ENCODE data around the gene ZBTB14.

ZBTB14 gene

DNA sequence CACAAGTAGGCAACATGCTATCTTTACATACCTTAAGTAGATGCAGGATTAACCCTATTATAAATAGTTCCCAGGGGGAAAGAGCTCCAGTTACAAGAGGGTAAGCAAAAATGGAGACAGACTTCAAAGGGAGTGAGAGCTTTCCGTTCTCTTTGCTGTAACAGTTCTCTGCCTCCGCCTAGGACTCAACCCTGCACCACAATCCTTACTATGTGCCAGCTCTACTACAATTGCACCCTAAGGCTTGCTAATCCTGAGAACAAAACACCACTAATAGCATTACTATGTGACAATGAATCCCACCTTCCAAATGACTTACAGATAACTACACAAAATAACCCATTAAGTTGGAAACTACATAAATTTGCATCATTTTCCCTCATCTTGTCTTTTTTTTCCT lies 7.7 kb downstream of the ZBTB14 start:
- DNase-seq, result no peak

DNA sequence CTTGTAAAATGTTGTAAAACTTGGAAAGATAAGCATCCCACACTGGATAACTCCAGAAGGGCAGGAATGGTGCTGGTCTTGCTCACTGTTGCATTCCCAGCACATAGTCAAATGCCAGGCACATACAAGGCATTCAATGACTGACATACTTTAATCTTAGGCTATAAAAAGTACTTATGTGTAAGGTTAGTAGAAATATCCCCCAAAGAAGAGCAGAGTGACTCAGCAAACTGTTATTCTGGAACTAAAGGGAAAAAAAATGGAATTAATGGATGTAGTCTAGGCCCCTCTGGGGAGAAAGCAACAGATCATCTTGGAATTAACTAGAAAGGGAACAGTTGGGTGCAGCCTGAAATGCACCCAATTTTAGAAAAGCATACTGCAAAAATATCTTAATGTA lies 9.0 kb downstream of the ZBTB14 start:
- no peak for DNase-seq

DNA sequence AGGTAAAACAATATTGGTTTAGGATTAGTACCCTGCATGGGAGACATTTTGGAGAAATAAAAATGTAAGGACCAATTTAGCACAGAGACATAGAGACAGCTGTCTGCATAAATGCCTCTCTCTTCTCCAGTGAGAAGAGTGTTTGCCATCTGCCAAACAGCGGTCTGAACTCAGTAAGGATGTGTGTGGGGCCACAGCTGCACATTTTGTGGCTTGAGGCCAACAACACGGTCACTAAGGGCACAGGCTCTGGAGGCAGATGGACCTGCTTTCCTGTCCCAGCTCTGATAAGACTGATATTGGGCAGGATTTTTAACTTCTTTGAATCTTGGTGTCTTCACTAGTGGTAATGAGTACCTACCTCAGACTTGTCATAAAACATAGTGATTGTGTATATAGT lies 10.2 kb downstream of the ZBTB14 start:
- DNase-seq, result no peak

DNA sequence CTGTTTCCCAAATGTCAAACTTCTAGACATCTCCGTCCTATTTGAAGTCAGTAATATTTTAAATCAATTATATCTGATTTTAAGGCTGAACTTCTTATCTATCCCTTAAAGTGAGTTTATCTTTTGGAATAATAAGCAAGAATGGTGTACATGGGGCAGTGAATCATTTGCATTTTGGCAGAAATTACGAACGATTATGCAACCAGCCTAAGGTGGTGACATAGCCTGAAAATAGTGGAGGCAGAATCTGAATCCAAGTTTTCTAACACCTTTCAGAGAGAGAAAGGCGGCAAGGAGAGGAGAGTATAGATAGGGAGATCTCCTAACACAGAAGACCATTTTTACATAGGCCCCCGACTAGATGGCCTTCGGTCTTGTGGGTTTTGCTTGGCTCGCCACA lies 10.7 kb downstream of the ZBTB14 start:
- DNase-seq, result no peak

DNA sequence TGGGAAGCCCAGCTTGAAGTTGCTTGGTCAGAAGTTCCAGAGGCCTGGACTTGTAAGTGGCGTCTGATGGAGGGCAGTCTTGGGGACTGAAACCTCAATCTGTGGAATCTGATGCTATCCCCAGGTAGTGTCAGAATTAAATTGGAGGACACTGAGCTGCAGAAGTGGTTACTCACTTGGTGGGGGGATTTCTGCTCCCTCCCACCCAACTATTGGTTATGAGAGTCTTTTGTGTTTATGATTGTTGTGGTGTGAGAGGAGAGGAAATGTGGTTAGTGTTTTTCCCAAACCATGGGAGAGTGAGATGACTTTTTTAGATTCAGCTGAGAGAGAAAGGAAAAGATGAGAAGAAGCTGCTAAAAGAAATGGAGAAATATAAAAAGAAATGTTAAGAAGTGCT lies 12.8 kb downstream of the ZBTB14 start:
- no peak for DNase-seq

DNA sequence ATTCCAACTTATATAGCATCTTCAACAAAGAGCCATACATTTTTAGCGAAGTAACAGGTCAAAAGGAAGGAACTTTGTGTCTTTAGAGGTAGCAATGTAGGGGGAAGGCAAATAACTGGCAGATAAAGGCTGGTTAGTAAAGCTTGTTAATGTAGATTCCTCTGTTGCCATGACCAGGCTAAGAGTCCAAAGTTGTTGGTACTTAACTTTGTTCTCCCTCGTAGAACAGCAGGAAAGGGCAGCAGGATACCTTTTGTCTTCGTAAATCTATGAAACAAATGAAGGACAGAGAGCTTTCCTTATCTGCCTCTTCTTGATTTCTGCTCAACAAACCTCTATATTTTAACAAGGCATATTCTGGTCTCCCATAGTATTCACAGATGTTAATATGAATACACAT lies 18.6 kb downstream of the ZBTB14 start:
- no peak for DNase-seq

DNA sequence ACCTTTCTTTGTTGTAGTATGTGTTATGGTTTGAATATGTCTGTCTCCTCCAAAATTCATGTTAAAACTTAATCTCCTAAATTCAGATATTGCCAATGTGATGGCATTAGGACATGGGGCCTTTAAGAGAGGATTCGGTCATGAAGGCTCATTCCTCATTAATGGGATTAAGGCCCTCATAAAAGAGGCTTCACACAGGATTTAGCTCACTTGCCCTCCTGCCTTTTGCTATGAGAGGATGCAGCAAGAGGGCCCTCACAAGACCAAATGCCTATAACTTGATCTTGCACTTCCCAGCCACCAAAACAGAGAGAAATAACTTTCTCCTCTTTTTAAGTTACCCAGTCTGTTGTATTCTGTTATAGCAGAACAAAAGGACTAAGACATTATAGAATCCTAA lies 19.7 kb downstream of the ZBTB14 start:
- DNase-seq, result no peak

DNA sequence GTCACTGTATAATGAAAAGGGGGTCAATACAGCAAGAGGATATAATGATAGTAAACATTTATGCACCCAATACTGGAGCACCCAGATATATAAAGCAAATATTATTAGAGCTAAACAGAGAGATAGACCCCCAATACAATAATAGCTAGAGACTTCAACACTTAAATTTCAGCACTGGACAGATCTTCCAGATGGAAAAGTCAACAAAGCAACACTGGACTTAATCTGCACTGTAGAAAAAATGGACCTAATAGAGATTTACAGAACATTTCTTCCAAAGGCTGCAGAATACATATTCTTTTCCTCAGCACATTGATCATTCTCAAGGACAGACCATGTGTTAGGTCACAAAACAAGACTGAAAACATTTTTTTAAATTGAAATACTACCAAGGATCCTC lies 26.7 kb downstream of the ZBTB14 start:
- DNase-seq, result no peak

DNA sequence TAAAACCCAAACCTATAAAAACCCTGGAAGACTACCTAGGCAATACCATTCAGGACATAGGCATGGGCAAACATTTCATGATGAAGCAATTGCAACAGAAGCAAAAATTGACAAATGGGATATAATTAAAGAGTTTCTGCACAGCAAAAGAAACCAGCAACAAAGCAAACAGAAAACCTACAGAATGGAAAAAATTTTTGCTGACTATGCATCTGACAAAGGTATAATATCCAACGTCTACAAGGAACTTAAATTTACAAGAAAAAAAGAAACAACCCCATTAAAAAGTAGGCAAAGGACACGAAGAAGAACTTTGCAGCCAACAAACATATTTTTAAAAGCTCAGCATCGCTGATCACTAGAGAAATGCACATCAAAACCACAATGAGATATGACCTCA lies 28.8 kb downstream of the ZBTB14 start:
- no peak for DNase-seq

DNA sequence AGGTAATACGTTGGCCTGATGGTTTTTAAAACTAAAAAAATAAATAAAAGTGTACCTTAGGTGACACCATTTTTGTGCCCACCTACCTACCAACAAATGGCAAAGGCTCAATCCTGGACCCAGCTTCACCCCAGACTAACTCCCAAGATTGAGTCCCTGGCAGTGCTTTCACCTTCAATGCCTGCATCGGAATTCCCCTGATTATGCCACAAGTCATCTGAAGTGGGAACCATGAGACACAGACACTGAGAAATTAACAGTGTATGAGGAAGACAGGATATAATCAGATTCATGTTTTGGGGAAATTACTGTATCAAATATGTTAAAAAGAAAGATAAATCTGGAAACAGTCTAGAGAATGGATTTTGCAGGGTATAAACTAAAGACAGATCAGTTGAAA lies 41.6 kb downstream of the ZBTB14 start:
- DNase-seq, result no peak

DNA sequence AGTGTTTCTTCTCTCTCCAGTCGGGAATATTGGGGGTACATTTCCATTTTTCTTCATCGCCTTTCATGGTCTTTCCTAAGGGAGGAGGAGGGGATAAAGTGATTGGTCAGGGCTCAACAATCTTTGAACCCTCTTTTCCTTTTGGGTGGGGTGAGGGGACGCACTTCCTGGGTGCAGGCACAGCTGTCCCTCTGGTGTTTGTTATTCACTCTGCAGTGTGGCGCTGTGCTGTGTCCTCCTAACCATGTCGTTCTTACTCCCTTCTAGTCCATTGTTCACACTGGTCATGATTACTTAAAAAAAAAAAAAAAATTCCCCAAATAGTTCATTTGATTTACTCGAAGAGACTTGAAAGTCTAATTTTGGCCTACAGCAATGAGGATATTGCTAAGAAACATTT lies 44.4 kb downstream of the ZBTB14 start:
- no peak for DNase-seq

DNA sequence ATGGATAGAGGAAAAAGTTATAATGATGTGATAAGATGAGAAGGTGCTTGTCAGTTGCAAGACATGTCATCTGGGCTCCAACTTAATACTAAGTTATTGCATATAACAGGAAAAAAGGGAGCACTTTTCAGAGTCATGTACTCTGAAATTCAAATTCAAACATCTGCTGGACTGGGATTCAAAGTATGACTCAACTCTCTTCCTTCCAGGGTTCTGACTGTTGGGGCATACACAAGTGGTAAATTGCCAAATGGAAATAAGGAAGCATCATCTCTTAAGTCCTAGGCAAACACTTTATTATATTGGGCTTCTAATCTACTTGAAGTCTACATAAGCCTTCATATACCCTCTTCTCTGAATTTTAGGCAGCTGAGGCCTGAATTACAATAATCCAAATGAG lies 44.9 kb downstream of the ZBTB14 start:
- DNase-seq, result no peak

DNA sequence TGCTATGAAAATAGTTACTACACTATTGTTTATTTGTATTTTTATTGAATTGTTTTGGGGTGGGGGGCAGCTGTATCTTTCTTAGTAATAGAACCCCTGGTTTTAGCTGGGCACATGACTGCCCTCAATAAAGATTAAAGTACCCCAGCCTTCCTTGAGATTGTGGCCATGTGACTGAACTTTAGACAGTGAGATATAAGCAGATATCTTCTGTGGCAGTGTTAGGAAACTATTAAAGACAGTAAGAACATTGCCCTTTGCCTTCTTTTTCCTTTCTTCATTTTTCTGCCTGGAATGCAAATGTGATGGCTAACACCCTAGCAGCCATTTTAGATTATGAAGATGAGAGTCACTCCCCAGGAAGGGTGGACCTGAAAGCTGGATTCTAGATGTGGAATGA lies 50.6 kb downstream of the ZBTB14 start:
- DNase-seq, result no peak

DNA sequence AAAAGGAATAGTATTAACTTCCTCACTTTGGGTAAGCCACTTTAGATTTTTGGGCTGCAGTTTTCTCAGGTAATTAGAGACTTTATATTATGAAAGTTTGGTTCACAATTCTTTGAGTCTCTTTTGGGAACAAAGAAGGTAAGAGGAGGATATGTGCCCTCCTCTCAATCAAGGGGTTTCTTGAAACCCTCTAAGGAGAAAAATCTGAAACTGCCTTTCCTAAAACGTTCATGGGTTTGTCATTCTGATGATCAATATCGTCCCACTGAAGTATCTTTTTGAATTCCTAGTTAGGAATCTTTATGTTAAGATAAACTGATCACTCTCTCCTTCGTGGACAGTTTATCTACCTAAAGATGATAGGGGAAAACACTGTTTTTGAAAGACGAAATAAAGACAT lies 56.1 kb downstream of the ZBTB14 start:
- no peak for DNase-seq
